OCI-LY3 (cell line): Measurements from ENCODE around the gene RFPL2.
"Not testable (repeated sequence)": the region's sequence is repeated elsewhere in the genome, so short reads cannot be mapped to it uniquely, and the experiment has no call there.

ENCODE experiments used
- H2AFZ ChIP-seq: fragments of 200-600, 300-600 bp; shearing (Covaris generic); 2 replicates; pipeline ENCODE4 v1.6.0; 2014; ENCODE audit warnings: antibody characterized with exemption, low read depth, low read length
- H3K27ac ChIP-seq: fragments of 200-600, 300-600 bp; sonication (generic); 2 replicates; pipeline ENCODE4 v1.5.1; 2014; ENCODE audit warnings: mild to moderate bottlenecking, low read length, moderate library complexity, mixed read lengths
- H3K27me3 ChIP-seq: fragments of 200-600, 300-600 bp; sonication (generic); 2 replicates; pipeline ENCODE4 v1.6.1; 2014; ENCODE audit warnings: low read depth, low read length, mixed read lengths
- H3K36me3 ChIP-seq: fragments of 200-600, 300-600 bp; sonication (generic); replicated peaks from 2 replicates; pipeline ENCODE3; 2014; ENCODE audit warnings: low read depth, low read length, mixed read lengths
- H3K4me1 ChIP-seq: fragments of 300-600, 200-600 bp; sonication (generic); 2 replicates; pipeline ENCODE4 v1.6.1; 2014; ENCODE audit warnings: low read length, mixed read lengths
- H3K4me2 ChIP-seq: fragments of 200-600, 300-600 bp; sonication (generic); 2 replicates; pipeline ENCODE4 v1.6.1; 2014; ENCODE audit warnings: low read length, mixed read lengths
- H3K4me3 ChIP-seq: fragments of 300-600, 200-600 bp; sonication (generic); 2 replicates; pipeline ENCODE4 v1.5.1; 2014; ENCODE audit warnings: antibody characterized with exemption, mild to moderate bottlenecking, low read length, moderate library complexity
- H3K79me2 ChIP-seq: fragments of 300-600, 200-600 bp; shearing (Covaris generic); 2 replicates; pipeline ENCODE4 v1.6.1; 2014; ENCODE audit warnings: mild to moderate bottlenecking, low read length, mixed read lengths
- H3K9ac ChIP-seq: fragments of 300-600, 200-600 bp; shearing (Covaris generic); 2 replicates; pipeline ENCODE4 v1.6.0; 2014; ENCODE audit warnings: mild to moderate bottlenecking, low read length, moderate library complexity
- H3K9me3 ChIP-seq: fragments of 200-600, 300-600 bp; shearing (Covaris generic); 2 replicates; pipeline ENCODE4 v1.6.1; 2014; ENCODE audit warnings: low read length, mixed read lengths; ENCODE audit not compliant: insufficient read depth
- H4K20me1 ChIP-seq: fragments of 200-600, 300-600 bp; sonication (generic); 2 replicates; pipeline ENCODE4 v1.6.1; 2016; ENCODE audit warnings: low read length, mixed read lengths; ENCODE audit not compliant: insufficient read depth
- EZH2phosphoT487 ChIP-seq: fragments of 200-600 bp; shearing (Covaris generic); IDR thresholded peaks from 2 replicates; pipeline ENCODE4 v1.6.1; 2018; ENCODE audit warnings: antibody characterized with exemption, mixed run types, low read depth
- TF ChIP-seq, protein P1 (sequence below): fragments of 200-600, 300-600 bp; sonication (generic); IDR thresholded peaks from 2 replicates; pipeline ENCODE4 v1.5.1; 2014; ENCODE audit warnings: antibody characterized with exemption, low read length, low read depth

The RFPL2 gene

DNA sequence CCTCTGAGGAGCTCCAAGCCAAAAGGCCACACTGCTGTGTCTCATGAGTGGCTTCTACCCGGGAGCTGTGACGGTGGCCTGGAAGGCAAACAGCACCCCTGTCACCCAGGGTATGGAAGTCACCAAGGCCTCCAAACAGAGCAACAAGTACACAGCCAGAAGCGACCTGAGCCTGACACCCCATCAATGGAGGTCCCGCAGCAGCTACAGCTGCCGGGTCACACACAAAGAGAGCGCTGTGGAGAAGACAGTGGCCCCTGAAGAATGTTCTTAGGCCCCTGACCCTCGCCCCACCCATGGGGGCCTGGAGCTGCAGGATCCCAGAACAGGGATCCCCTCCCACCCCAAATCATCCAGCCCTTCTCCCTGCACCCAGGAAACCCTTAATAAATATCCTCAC is 4.9 kb downstream of the RFPL2 start:
- no peak overlapping the region for H3K4me3 ChIP-seq
- no peaks in the 10 kb centered on the region for H3K4me1 ChIP-seq
- H3K9ac ChIP-seq, result no peak overlapping the region
- H3K27me3 ChIP-seq, result peaks cover 10% of the 10 kb centered on the region
- no peaks in the 10 kb centered on the region for H4K20me1 ChIP-seq
- H3K9me3 ChIP-seq, result no peaks in the 10 kb centered on the region
- H3K36me3 ChIP-seq, result no peaks in the 10 kb centered on the region
- H3K79me2 ChIP-seq, result no peaks in the 10 kb centered on the region
- H3K4me2 ChIP-seq, result no peak overlapping the region
- no peak overlapping the region for H3K27ac ChIP-seq
- TF ChIP-seq, protein P1, sequence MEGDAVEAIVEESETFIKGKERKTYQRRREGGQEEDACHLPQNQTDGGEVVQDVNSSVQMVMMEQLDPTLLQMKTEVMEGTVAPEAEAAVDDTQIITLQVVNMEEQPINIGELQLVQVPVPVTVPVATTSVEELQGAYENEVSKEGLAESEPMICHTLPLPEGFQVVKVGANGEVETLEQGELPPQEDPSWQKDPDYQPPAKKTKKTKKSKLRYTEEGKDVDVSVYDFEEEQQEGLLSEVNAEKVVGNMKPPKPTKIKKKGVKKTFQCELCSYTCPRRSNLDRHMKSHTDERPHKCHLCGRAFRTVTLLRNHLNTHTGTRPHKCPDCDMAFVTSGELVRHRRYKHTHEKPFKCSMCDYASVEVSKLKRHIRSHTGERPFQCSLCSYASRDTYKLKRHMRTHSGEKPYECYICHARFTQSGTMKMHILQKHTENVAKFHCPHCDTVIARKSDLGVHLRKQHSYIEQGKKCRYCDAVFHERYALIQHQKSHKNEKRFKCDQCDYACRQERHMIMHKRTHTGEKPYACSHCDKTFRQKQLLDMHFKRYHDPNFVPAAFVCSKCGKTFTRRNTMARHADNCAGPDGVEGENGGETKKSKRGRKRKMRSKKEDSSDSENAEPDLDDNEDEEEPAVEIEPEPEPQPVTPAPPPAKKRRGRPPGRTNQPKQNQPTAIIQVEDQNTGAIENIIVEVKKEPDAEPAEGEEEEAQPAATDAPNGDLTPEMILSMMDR, result no peak
- TF ChIP-seq EZH2phosphoT487, result no peak
- no peak overlapping the region for H2AFZ ChIP-seq

DNA sequence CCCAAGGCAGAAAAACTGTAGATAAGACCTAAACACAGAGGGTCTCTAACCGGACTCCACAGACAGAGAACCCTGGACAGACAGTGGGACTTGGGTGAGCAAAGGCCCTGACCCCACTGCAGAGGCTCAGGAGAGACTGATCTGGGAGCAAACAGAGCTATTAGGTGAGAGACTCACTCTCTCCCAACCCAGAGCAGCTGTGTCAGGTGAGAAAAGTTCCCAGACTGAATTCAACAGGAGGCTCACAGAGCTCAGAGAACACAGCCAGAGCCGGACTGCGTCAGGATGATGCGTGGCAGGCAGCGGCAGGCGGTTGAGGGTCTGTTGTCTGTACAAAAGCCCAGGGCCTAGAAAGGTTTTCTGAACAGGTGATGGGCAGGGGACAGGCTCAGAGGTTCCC is 5.5 kb downstream of the RFPL2 start:
- TF ChIP-seq, protein P1, result no peak
- TF ChIP-seq EZH2phosphoT487, result no peak
- Histone ChIP-seq H3K4me2 (no peak overlapping the region), H3K36me3 (no peaks in the 10 kb centered on the region), H3K9me3 (no peaks in the 10 kb centered on the region), H3K27ac (no peak overlapping the region), H2AFZ (no peak overlapping the region), H3K79me2 (no peaks in the 10 kb centered on the region), H4K20me1 (no peaks in the 10 kb centered on the region), H3K4me3 (no peak overlapping the region), H3K4me1 (no peaks in the 10 kb centered on the region), H3K9ac (no peak overlapping the region), H3K27me3 (peaks cover 10% of the 10 kb centered on the region)

DNA sequence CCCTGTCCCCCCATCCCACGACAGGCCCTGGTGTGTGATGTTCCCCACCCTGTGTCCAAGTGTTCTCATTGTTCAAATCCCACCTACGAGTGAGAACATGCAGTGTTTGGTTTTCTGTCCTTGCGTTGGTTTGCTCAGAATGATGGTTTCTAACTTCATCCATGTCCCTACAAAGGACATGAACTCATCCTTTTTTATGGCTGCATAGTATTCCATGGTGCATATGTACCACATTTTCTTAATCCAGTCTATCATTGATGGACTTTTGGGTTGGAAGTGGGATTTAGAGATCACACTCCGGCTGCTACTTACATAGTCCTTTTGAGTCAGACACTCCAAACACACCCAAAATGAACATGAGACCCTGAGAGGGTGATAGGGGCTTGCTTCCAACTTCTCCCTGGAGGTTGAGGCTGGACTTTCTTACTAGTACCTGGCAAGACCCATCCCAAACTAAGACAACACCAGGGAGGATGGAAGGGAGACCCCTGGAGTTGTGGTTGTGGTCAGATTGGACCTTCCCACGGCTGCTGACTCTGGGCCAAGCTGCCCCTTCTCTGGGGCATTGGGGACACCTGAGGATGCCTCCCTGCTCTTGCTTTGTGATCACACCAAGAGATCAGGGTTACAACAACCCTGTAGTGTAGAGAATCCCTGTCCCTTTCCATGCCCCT is 7.2 kb downstream of the RFPL2 start:
- not testable (repeated sequence) for H3K9ac ChIP-seq, H3K4me2 ChIP-seq, H3K4me3 ChIP-seq, H3K9me3 ChIP-seq, H3K79me2 ChIP-seq, H3K36me3 ChIP-seq, H2AFZ ChIP-seq, H4K20me1 ChIP-seq, H3K4me1 ChIP-seq, H3K27ac ChIP-seq
- peaks cover 13% of the 10 kb centered on the region for H3K27me3 ChIP-seq

DNA sequence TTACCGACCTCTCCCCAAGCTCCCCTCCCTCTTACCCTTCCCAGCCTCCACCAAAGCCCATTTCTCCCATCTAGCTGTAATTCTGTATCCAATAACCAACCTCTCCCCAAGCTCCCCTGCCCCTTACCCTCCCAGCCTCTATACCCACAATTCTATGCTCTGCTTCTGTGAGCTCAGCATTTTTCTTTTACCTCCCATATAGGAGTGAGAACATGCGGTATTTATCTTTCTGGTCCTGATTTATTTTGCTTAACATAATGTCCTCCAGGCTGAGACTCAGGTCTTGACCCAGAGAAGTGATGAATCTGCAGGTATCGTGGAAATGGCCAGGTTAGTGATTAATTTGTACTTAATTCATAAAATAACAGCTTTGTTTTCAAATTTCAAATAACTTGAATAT is 9.0 kb downstream of the RFPL2 start:
- not testable (repeated sequence) for H3K36me3 ChIP-seq, H3K79me2 ChIP-seq, H3K4me2 ChIP-seq, H3K4me1 ChIP-seq, H3K9me3 ChIP-seq, H4K20me1 ChIP-seq, H3K9ac ChIP-seq, H3K27ac ChIP-seq, H3K4me3 ChIP-seq, H2AFZ ChIP-seq
- peaks cover 17% of the 10 kb centered on the region for H3K27me3 ChIP-seq

DNA sequence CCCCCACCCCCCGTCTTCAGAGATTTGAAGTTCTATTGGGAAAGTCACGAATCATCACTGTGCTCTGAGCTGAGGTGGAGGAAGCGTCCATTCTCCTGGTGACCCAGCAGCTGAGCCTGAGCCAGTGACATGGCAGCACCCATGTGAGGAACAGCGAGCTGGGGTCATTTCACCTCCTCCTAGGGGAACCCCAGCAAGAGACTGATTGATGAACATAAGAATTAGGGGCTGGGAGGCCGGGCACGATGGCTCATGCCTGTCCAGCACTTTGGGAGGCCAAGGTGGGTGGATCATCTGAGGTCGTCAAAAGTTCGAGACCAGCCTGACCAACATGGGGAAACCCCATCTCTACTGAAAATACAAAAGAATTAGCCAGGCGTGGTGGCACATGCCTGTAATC is 11.5 kb downstream of the RFPL2 start:
- H3K27me3 ChIP-seq, result peaks cover 27% of the 10 kb centered on the region
- not testable (repeated sequence) for H3K4me2 ChIP-seq, H3K27ac ChIP-seq, H3K9ac ChIP-seq, H3K4me3 ChIP-seq, H4K20me1 ChIP-seq, H3K79me2 ChIP-seq, H3K4me1 ChIP-seq, H3K36me3 ChIP-seq, H2AFZ ChIP-seq, H3K9me3 ChIP-seq

DNA sequence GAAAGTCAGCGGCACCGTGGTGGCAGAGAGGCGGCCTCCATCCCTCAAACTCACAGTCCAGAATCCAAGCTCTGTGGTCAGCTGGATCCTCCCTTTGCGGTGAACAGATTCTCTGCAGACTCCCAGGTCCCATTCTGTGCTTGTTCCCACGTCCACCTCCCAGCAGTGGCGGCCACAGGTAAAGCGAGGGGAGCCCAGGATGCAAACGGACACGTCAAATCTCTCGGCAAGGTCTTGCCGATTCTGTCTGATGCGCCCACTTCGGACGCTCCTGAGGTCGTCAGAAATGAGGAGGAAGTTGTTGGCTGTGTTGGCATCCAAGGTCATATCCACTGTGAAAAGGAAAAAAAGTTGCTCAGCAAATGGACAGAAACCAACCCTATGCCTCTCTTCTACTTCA is 13.9 kb downstream of the RFPL2 start:
- H3K36me3 ChIP-seq, H3K9me3 ChIP-seq, H3K79me2 ChIP-seq: not testable (repeated sequence)

More for the DNA sequence above, 13.9 kb downstream of the RFPL2 start:
- not testable (repeated sequence) for H4K20me1 ChIP-seq, H3K27ac ChIP-seq, H3K4me3 ChIP-seq, H3K9ac ChIP-seq, H2AFZ ChIP-seq, H3K4me2 ChIP-seq, H3K4me1 ChIP-seq
- H3K27me3 ChIP-seq, result peaks cover 22% of the 10 kb centered on the region
